ENCODE measurements around the gene EXOC3L2.

EXOC3L2 gene

GRCh38 chr19:45217957-45218334 lies 27.3 kb downstream of the EXOC3L2 start:
- DNase-seq = no peak

DNA sequence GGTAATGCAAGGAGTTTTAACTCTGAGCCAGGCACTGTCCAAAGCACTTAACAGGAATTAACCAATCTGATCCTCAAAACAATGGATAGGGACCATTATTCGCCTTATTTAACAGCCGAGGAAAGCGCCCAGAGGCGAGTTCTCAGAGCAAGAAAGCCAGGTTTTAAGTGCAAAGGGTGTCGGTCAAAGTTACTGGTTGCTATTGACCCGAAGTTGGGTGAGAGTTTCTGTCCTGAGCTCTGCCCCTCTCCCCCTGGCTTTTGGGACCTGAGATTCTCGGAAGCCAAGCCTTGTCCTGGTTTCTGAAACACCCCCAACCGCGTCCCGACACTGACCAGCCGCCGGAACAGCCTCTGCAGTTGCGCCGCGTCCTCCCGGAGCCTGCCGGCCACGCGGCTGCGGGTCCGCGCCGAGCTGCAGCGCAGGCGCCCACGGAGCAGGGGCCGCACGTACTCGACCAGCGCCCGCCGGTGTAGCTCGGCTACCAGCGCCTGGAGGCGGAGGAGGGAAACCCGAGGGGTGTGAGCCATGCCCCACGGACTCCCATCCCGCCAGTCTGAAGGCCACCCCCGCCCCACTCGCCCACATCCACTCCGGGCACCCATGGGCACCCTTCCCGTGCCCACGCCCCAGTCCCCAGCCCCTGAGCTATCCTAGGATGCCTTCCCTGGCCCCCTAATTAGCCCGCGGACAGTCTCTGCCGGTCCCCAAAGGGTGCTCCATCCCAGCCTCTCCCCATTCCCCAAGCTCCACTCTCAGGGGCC lies 27.8 kb downstream of the EXOC3L2 start:
- DNase-seq = no peak

GRCh38 chr19:45216667-45217066 lies 28.5 kb downstream of the EXOC3L2 start:
- no peak for DNase-seq

DNA sequence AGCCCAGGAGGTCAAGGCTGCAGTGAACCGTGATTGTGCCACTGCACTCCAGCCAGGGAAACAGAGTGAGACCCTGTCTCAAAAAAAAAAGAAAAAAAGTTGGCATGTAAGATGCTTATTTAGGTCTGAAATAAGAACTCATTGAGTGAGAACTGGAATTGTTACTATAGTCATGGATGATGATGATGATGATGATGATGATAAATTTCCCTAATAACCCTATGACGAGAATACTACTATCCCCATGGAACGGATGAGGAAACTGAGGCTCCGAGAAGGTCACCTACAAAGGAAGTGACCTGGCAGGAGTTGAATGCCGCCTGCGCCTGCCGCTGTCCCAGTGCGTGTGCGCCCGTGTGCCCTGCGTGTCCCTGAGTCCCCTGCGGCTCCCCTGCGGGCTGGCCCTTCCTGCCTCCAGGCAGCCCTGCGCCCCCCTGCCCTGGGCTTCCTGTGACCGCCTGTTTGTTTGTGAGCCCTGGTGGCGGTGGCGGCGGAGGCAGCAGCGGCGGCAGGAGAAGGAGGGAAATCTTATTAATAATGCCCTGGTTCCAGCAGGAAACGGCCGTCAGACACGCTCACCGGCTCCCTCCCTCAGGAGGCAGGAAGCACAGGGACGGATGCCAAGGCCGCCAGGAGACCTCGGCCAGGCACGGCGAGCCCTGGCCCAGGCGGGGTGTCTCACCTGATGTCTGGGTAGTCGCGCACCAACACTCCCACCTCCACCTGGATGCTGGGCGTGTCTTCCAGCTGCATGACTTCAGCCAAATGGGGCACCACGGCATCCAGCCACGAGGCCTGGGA lies 29.6 kb downstream of the EXOC3L2 start:
- no peak for DNase-seq

DNA sequence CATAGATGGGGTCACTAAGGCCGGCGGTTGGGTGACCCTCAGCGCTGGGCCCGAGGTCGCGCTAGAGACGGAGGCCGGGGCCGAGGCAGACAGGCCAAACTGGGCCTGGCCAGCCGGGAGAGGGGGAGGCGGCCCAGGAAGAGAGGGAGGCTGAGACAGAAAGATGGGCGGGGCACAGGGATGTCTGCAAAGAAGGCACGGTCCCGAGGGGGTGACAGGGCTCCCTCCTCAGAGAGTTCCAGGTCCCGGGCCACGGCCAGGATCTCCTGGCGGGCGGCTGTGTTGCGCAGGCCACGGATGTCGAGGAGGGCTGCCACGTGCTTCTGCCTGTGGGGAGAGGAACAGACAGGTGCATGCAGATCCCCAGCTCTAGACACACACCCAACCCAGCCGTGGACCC lies 32.2 kb downstream of the EXOC3L2 start:
- DNase-seq = no peak

DNA sequence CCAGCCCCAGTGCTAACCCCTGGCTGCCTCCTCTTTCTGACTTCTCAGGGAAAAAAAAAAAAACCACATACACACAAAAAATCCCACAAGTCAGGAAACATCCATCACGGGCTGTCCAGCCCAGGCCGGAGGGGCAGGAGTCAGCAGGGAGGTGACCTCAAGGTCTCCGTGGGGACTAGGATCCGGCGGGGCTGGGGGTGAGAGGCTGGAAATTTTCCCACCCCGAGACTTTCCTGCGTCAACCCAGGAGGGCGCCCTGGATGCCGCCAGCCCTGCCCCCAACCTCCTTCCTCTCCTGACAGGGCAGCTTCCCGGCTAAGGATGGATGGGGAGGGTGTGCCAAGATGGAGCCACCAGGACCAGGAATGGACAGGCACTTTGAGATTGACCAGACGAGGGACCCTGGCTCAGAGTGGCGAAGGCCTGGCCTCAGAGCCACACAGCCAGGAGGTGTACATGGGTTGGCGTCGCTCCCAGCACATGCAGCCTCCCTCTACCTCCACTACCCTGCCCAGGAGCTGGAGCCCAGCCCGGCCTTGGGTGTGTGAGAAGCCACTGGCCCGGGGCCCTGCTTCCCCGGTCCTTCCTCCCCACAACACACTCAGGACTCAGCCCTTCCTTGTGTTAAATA lies 33.3 kb downstream of the EXOC3L2 start:
- no peak for DNase-seq

GRCh38 chr19:45206328-45206727 lies 38.9 kb downstream of the EXOC3L2 start:
- DNase-seq = no peak

GRCh38 chr19:45205810-45206209 lies 39.4 kb downstream of the EXOC3L2 start:
- no peak for DNase-seq

- no peak for DNase-seq
Observed at GRCh38 chr19:45202637-45203036, 42.6 kb downstream of the EXOC3L2 start.

DNA sequence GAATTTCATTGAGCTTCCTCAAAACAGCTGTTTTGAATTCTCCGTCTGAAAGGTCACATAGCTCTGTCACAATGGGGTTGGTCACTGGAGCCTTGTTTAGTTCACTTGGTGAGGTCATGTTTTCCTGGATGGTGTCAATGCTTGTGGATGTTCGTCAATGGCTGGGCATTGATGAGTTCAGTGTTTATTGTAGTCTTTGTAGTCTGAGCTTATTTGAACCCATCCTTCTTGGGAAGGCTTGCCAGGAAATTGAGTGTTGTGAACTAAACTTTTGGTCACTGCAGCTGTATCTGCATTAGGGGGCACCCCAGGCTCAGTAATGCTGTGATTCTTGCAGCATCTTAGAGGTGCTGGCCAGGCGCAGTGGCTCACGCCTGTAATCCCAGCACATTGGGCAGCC lies 44.6 kb downstream of the EXOC3L2 start:
- DNase-seq = peak; percentile 7

- DNase-seq = no peak
Observed at GRCh38 chr19:45195764-45196163, 49.4 kb downstream of the EXOC3L2 start.

- DNase-seq = no peak
Observed at GRCh38 chr19:45191375-45191774, 53.8 kb downstream of the EXOC3L2 start.

DNA sequence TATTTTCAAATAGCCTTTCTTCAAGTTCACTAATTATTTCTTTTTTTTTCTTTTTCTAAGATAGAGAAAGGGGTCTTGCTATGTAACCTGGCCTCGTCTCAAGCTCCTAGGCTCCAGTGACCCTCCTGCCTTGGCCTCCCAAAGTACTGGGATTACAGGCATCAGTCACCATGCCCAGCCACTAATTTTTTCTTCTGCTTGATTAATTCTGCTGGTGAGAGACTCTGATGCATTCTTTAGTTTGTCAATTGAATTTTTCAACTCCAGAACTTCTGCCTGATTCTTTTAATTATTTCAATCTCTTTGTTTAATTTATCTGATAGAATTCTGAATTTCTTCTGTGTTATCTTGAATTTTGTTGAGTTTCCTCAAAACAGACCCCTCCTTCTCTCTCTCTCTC lies 55.2 kb downstream of the EXOC3L2 start:
- no peak for DNase-seq

DNA sequence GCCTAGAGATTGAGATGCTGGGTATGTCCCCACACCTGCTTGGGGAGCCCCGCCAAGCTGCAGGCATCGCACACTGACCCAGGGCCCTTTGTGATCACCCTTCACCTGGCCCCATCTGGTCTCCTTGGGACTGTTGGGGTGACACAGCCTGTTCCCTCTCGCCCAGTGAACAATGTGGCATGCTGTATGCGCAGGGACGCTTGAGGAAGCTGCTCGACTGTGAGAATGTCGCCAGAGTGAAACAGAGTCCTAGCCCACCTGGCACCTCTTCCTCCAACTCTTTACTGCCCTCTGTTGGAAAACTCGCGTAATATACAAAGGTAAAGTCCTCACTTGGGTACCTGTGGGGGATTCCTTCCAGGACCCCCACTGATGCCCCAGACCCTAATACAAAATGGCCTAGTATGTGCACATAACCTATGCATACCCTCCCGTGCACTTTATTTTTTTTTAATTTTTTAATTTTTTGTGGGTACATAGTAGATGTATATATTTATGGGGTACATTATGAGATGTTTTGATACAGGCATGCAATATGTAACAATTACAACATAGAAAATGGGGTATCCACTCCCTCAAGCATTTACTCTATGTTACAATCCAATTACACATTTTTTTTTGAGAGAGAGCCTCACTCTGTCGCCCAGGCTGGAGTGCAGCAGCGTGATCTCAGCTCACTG lies 57.6 kb downstream of the EXOC3L2 start:
- no peak for DNase-seq

DNA sequence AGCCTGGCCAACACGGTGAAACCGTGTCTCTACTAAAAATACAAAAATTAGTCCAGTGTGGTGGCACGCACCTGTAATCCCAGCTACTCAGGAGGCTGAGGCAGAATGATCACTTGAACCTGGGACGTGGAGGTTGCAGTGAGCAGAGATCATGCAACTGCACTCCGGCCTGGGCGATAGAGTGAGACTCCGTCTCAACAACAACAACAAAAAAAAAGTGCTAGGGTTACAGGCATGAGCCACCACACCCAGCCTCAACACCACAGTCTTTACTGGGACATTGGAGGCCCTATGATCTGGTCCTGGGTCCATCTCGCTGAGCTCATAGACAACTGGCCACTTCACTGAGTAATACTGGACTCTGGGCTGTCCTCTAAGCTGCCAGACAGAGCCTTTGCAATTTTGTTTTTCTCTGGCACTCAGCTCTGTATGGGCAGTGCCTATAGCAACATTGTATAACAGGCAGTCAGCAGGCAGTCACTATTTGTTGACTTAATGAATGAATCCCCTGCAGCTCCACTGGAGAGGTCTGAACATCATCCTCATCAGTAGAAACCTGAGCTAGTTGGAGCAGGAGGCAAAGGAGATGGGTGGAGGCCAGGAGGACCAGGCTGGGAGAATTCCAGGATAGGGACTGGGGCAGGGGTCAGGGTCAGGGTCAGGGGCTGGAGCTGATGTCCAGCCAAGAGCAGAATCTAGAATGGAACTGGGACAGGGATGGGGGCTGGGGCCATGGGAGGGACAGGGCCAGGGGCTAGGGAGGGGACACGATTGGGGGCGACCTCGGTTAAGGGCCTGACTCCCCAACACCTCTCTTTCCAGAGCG lies 58.5 kb downstream of the EXOC3L2 start:
- DNase-seq = no peak

GRCh38 chr19:45184115-45184514 lies 61.1 kb downstream of the EXOC3L2 start:
- no peak for DNase-seq

DNA sequence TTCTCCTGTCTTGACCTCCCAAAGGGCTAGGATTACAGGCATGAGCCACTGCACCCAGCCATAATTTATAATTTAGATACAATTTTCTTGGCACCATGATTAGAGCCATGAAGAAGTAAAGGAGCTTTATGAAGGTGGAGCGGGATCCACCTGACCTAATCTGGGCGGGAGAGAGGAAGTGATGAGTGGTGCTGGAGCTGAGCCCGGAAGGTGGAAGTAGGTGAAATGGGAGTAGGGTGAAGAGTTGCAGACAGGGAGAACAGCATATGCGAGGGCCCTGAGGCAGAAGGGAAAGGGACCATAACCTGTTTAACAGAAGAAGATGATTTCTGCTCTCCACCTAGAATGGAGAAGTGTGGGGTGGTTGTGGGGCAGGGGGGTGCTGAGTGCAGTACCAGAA lies 62.4 kb downstream of the EXOC3L2 start:
- DNase-seq = no peak

DNA sequence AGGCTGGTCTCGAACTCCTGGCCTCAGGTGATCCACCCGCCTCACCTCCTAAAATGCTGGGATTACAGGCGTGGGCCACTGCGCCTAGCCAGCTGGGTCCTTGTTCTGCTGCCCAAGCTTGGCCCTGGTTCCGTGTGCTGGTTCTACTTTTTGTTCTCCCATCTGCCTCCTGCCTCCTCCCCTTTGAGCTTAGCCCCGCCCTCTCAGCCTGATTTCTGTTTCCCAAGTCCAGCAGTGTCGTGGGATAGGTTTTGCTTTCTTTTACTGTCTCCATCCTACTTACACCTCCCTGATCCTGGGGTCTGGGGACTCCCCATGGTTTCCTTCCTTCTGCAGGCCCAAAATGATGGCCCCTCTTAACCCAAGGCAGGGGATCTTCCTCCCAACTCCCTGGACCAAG lies 64.3 kb downstream of the EXOC3L2 start:
- DNase-seq = no peak

DNA sequence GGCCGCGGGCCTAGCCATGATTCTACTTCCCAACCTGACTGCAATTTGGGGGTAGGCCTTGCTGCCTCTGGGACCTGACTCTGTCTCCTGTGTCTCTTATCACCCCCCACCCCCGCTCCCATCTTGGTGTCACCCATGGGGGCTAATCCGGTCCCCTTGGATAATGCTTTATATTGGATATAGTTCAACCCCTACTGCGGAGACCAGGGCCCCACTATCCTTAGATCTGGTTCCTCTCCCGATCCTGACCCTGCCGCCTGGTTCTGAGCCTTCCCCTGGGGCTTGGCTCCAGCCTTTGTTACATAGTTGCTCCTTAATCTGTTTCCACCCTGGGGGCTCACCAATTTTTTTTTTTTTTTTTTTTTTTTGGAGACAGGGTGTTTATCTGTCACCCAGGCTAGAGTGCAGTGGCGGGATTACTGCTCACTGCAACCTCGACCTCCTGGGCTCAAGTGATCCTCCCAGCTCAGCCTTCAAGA lies 65.3 kb downstream of the EXOC3L2 start:
- no peak for DNase-seq

GRCh38 chr19:45179072-45179891 lies 65.9 kb downstream of the EXOC3L2 start:
- no peak for DNase-seq
